Measurements from ENCODE around the gene AQP4. TPM values are rescaled to one million over a fixed set of nuclear protein-coding genes. Genes with fewer than 3 reads are reported as not detected.
A peak's percentile ranks its signal among the peaks of the same experiment; 100 is the strongest.

AQP4 gene
- not detected for total RNA-seq
- long read RNA-seq, donor 1 = 0 reads
- long read RNA-seq, donor 2 = 0 reads

GRCh38 chr18:26865557-26865956, at the start of gene AQP4:
Gene AQP4, minus strand, starts transcription at chr18:26865707. Its CDS starts 18 bp downstream, at chr18:26865689.
- intact Hi-C loops (cut with DNase I) = no loop called here
- no peak for DNase-seq (ENCODE audit: low spot score)

- DNase-seq (ENCODE audit: low spot score) = no peak
- intact Hi-C loops (cut with DNase I) = loop anchor here in 1 of 2 donors (10.0 kb wide), 1 partner anchor 153 kb away; no protein-coding TSS in a partner anchor
These were observed 46.3 kb upstream of the AQP4 start for GRCh38 chr18:26911840-26912239.

- no peak for DNase-seq (ENCODE audit: low spot score)
- intact Hi-C loops (cut with DNase I) = loop anchor here in 1 of 2 donors (1.0 to 10.0 kb wide), 2 partner anchors 11 to 155 kb away; no protein-coding TSS in a partner anchor
These were observed 44.2 kb upstream of the AQP4 start for GRCh38 chr18:26909599-26910290.

- DNase-seq (ENCODE audit: low spot score) = no peak
- intact Hi-C loops (cut with DNase I) = no loop called here
These were observed 43.4 kb upstream of the AQP4 start for GRCh38 chr18:26908906-26909305.

- intact Hi-C loops (cut with DNase I) = no loop called here
- no peak for DNase-seq (ENCODE audit: low spot score)
These were observed 36.8 kb upstream of the AQP4 start for GRCh38 chr18:26902291-26902690.

- intact Hi-C loops (cut with DNase I) = no loop called here
- no peak for DNase-seq (ENCODE audit: low spot score)
These were observed 35.5 kb upstream of the AQP4 start for GRCh38 chr18:26901020-26901419.

GRCh38 chr18:26894426-26894825, 28.9 kb upstream of the AQP4 start:
- intact Hi-C loops (cut with DNase I) = no loop called here

GRCh38 chr18:26893996-26894395, 28.5 kb upstream of the AQP4 start:
- DNase-seq (ENCODE audit: low spot score) = no peak
- intact Hi-C loops (cut with DNase I) = no loop called here

More at GRCh38 chr18:26894426-26894825, 28.9 kb upstream of the AQP4 start:
- no peak for DNase-seq (ENCODE audit: low spot score)

- intact Hi-C loops (cut with DNase I) = no loop called here
- no peak for DNase-seq (ENCODE audit: low spot score)
These were observed 22.8 kb upstream of the AQP4 start for GRCh38 chr18:26888259-26888658.

GRCh38 chr18:26875040-26875654, 9.6 kb upstream of the AQP4 start:
- intact Hi-C loops (cut with DNase I) = no loop called here
- no peak for DNase-seq (ENCODE audit: low spot score)

- intact Hi-C loops (cut with DNase I) = no loop called here
- DNase-seq (ENCODE audit: low spot score) = no peak
These were observed 8.8 kb upstream of the AQP4 start for GRCh38 chr18:26874283-26874682.

GRCh38 chr18:26869640-26870039, 4.1 kb upstream of the AQP4 start:
- intact Hi-C loops (cut with DNase I) = no loop called here

GRCh38 chr18:26868968-26869586, 3.6 kb upstream of the AQP4 start:
- no peak for DNase-seq (ENCODE audit: low spot score)
- intact Hi-C loops (cut with DNase I) = no loop called here

More at GRCh38 chr18:26869640-26870039, 4.1 kb upstream of the AQP4 start:
- DNase-seq (ENCODE audit: low spot score) = no peak

GRCh38 chr18:26867471-26867870, 2.0 kb upstream of the AQP4 start:
- intact Hi-C loops (cut with DNase I) = no loop called here
- no peak for DNase-seq (ENCODE audit: low spot score)

- intact Hi-C loops (cut with DNase I) = no loop called here
- DNase-seq (ENCODE audit: low spot score) = no peak
These were observed 849 bp downstream of the AQP4 start for GRCh38 chr18:26864658-26865057.

- no peak for DNase-seq (ENCODE audit: low spot score)
- intact Hi-C loops (cut with DNase I) = no loop called here
These were observed 1.5 kb downstream of the AQP4 start for GRCh38 chr18:26863921-26864497.

- intact Hi-C loops (cut with DNase I) = no loop called here
- peak; percentile 81 for DNase-seq (ENCODE audit: low spot score)
These were observed 2.2 kb downstream of the AQP4 start for GRCh38 chr18:26863122-26863879.

GRCh38 chr18:26862084-26862483, 3.4 kb downstream of the AQP4 start:
- intact Hi-C loops (cut with DNase I) = no loop called here
- no peak for DNase-seq (ENCODE audit: low spot score)

- no peak for DNase-seq (ENCODE audit: low spot score)
- intact Hi-C loops (cut with DNase I) = no loop called here
These were observed 11.1 kb downstream of the AQP4 start for GRCh38 chr18:26854292-26854881.

Data from posterior vena cava (tissue), 2 donors.